ENCODE data around the gene ITPR2.
"Not testable (repeated sequence)": the region's sequence is repeated elsewhere in the genome, so short reads cannot be mapped to it uniquely, and the experiment has no call there.

The ITPR2 gene

GRCh38 chr12:26832822-26833742, at the start of gene ITPR2:
ITPR2 (minus strand) TSS chr12:26833194; CDS start chr12:26832781, 413 bp downstream.
- DNase-seq: peak; percentile 68 to 83

GRCh38 chr12:26880625-26881024, 47.6 kb upstream of the ITPR2 start:
- no peak for DNase-seq

- DNase-seq: no peak
These were observed 45.7 kb upstream of the ITPR2 start for GRCh38 chr12:26878661-26879119.

- peak; percentile 64 to 67 for DNase-seq
These were observed 41.7 kb upstream of the ITPR2 start for GRCh38 chr12:26874501-26875296.

- no peak for DNase-seq
These were observed 39.6 kb upstream of the ITPR2 start for GRCh38 chr12:26872625-26873024.

GRCh38 chr12:26871985-26872384, 39.0 kb upstream of the ITPR2 start:
- DNase-seq: no peak

- peak; percentile 54 to 66 for DNase-seq
These were observed 37.8 kb upstream of the ITPR2 start for GRCh38 chr12:26870491-26871419.

GRCh38 chr12:26869908-26870459, 37.0 kb upstream of the ITPR2 start:
- DNase-seq: no peak

GRCh38 chr12:26869104-26869494, 36.1 kb upstream of the ITPR2 start:
- DNase-seq: no peak

- DNase-seq: no peak
These were observed 35.6 kb upstream of the ITPR2 start for GRCh38 chr12:26868447-26869103.

- DNase-seq: peak; percentile 68 to 75
These were observed 34.1 kb upstream of the ITPR2 start for GRCh38 chr12:26867080-26867479.

- DNase-seq: peak; percentile 43 to 45
These were observed 30.5 kb upstream of the ITPR2 start for GRCh38 chr12:26863515-26863914.

GRCh38 chr12:26862787-26863186, 29.8 kb upstream of the ITPR2 start:
- DNase-seq: not testable (repeated sequence)

- no peak for DNase-seq
These were observed 28.7 kb upstream of the ITPR2 start for GRCh38 chr12:26861690-26862089.

GRCh38 chr12:26857465-26858176, 24.6 kb upstream of the ITPR2 start:
- peak in 1 of 2 experiments; percentile 11 for DNase-seq

GRCh38 chr12:26855337-26855736, 22.3 kb upstream of the ITPR2 start:
- no peak for DNase-seq

- DNase-seq: no peak
These were observed 21.0 kb upstream of the ITPR2 start for GRCh38 chr12:26854031-26854390.

GRCh38 chr12:26853303-26854030, 20.5 kb upstream of the ITPR2 start:
- peak; percentile 78 to 86 for DNase-seq

GRCh38 chr12:26851031-26851809, 18.2 kb upstream of the ITPR2 start:
- DNase-seq: no peak
